ENCODE measurements around the gene KMT5B. TPM values are rescaled to one million over a fixed set of nuclear protein-coding genes. Genes with fewer than 3 reads are reported as not detected.

Gene KMT5B
- total RNA-seq, 1 donor from 2014 or later: 64.7 TPM

DNA sequence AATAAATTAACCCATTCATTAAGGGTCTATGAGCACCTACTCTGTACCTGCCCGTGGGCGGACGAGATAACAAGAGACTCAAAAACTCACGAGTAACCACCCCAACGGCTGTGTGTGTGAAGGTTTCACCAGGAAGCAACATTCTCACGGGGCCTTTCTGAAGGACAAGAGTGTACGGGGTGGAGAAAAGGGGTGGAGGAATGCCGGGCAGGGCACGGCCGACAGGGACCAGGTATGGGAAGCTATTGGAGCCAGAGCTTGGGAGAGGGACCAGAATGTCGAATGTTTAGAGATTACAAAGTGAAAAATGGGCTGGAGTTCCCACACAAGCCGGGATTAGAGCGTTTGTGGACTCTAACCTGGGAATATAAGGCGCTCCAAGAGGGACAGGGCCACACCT, 1.6 kb downstream of the KMT5B start:
- peak overlapping the region; percentile 80 for H3K27ac Mint-ChIP-seq
- no peaks in the 10 kb centered on the region for H3K9me3 Mint-ChIP-seq
- no peaks in the 10 kb centered on the region for H3K27me3 Mint-ChIP-seq (ENCODE audit: low read depth)

DNA sequence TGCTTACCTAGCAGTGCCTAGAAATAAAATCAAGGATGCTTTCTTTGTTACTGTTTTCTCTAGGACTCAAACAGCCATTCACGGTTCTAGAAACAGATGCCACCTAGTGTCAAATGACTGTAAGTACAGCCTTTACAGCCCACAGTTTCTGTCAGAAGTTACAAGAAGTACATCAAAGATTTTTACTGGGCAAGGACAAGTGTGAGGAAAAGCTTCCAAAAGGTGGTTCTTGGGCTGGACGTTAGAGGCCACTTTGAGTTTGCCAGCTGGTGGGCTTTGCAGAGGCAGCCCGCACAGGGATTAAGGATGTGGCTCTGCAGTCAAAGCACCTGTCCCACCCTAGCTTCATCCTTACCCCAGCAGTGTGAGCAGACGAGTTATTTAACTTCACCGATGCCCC, 6.9 kb downstream of the KMT5B start:
- Mint-ChIP-seq H3K4me1 (peaks cover 32% of the 10 kb centered on the region), H3K4me3 (no peak overlapping the region), H3K9me3 (no peaks in the 10 kb centered on the region), H3K27me3 (ENCODE audit: low read depth) (no peaks in the 10 kb centered on the region), H3K27ac (peak overlapping the region; percentile 21), H3K36me3 (no peaks in the 10 kb centered on the region)
- DNase-seq (ENCODE audit: low spot score in 2 of 2, unreplicated experiment in 2 of 2): no peak
- TF ChIP-seq, protein P1, sequence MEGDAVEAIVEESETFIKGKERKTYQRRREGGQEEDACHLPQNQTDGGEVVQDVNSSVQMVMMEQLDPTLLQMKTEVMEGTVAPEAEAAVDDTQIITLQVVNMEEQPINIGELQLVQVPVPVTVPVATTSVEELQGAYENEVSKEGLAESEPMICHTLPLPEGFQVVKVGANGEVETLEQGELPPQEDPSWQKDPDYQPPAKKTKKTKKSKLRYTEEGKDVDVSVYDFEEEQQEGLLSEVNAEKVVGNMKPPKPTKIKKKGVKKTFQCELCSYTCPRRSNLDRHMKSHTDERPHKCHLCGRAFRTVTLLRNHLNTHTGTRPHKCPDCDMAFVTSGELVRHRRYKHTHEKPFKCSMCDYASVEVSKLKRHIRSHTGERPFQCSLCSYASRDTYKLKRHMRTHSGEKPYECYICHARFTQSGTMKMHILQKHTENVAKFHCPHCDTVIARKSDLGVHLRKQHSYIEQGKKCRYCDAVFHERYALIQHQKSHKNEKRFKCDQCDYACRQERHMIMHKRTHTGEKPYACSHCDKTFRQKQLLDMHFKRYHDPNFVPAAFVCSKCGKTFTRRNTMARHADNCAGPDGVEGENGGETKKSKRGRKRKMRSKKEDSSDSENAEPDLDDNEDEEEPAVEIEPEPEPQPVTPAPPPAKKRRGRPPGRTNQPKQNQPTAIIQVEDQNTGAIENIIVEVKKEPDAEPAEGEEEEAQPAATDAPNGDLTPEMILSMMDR (IDR thresholded peaks at IDR 0.05; ENCODE audit: unreplicated experiment): peak; percentile 91

More for the DNA sequence above, 1.6 kb downstream of the KMT5B start:
- H3K36me3 Mint-ChIP-seq: no peaks in the 10 kb centered on the region
- DNase-seq (ENCODE audit: low spot score in 2 of 2, unreplicated experiment in 2 of 2): no peak
- peak overlapping the region; percentile 90 for H3K4me3 Mint-ChIP-seq
- TF ChIP-seq, protein P1 (IDR thresholded peaks at IDR 0.05; ENCODE audit: unreplicated experiment): no peak
- H3K4me1 Mint-ChIP-seq: peaks cover 36% of the 10 kb centered on the region

DNA sequence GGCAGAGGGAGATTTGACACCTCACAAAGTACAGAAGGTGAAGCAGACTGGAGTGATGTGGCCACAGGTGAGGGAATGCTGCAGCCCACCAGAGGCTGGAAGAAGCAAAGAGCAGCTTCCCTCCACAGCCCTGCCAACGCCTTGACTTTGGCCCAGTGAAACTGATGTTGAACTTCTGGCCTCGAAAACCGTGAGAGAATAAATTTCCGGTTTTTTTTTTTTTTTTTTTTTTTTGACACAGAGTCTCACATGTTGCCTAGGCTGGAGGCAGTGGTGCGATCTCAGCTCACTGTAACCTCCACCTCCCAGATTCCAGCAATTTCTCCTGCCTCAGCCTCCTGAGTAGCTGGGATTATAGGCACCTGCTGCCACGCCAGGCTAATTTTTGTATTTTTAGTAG, 8.7 kb downstream of the KMT5B start:
- H3K9me3 Mint-ChIP-seq: no peaks in the 10 kb centered on the region
- H3K4me3 Mint-ChIP-seq: no peak overlapping the region
- H3K27ac Mint-ChIP-seq: no peak overlapping the region

DNA sequence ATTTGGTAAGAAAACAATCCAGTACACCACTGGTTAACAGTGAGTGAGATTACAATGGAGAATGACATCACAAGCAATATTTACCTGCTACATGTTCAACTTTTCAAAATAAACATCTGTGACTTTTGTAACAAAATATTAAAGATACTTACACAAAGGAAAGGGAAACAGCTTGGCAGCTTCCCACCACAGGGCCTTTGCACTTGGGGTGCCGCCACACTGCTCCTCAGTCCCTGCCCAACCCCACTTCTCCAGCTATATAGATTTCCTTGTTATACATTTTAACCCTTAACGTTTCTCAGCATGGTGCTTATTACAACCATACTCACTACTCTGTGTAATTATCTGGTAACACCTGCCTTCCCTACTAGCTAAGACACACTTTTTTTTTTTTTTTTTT, 10.9 kb downstream of the KMT5B start:
- Mint-ChIP-seq H3K27me3 (ENCODE audit: low read depth) (no peaks in the 10 kb centered on the region), H3K4me3 (no peak overlapping the region), H3K36me3 (no peaks in the 10 kb centered on the region), H3K27ac (peak overlapping the region; percentile 30), H3K9me3 (no peaks in the 10 kb centered on the region), H3K4me1 (peaks cover 28% of the 10 kb centered on the region)
- no peak for DNase-seq (ENCODE audit: low spot score in 2 of 2, unreplicated experiment in 2 of 2)
- TF ChIP-seq, protein P1 (IDR thresholded peaks at IDR 0.05; ENCODE audit: unreplicated experiment): no peak

More for the DNA sequence above, 8.7 kb downstream of the KMT5B start:
- H3K36me3 Mint-ChIP-seq: no peaks in the 10 kb centered on the region
- no peak for DNase-seq (ENCODE audit: low spot score in 2 of 2, unreplicated experiment in 2 of 2)
- no peaks in the 10 kb centered on the region for H3K27me3 Mint-ChIP-seq (ENCODE audit: low read depth)
- H3K4me1 Mint-ChIP-seq: peaks cover 32% of the 10 kb centered on the region
- TF ChIP-seq, protein P1 (IDR thresholded peaks at IDR 0.05; ENCODE audit: unreplicated experiment): no peak

DNA sequence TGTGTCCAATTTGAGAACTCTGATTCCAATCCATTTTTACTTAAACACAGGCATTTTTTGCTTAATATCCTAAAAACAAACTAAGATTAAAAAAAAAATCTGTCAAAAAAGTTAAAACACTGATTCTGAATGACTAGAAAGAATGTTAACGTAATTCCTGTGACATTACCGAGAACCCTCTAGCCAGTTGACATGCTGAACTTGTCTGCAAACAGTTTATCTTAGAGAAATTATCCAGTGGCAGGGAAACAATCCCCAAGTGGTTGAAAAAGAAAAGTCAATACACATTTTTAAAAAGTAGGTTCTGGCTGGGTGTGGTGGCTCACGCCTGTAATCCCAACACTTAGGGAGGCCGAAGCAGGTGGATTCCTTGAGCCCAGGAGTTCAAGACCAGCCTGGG, 11.6 kb downstream of the KMT5B start:
- Mint-ChIP-seq H3K27me3 (ENCODE audit: low read depth) (no peaks in the 10 kb centered on the region), H3K27ac (no peak overlapping the region), H3K9me3 (no peaks in the 10 kb centered on the region), H3K4me3 (no peak overlapping the region), H3K36me3 (no peaks in the 10 kb centered on the region), H3K4me1 (peaks cover 28% of the 10 kb centered on the region)
- TF ChIP-seq, protein P1 (IDR thresholded peaks at IDR 0.05; ENCODE audit: unreplicated experiment): no peak
- no peak for DNase-seq (ENCODE audit: low spot score in 2 of 2, unreplicated experiment in 2 of 2)

DNA sequence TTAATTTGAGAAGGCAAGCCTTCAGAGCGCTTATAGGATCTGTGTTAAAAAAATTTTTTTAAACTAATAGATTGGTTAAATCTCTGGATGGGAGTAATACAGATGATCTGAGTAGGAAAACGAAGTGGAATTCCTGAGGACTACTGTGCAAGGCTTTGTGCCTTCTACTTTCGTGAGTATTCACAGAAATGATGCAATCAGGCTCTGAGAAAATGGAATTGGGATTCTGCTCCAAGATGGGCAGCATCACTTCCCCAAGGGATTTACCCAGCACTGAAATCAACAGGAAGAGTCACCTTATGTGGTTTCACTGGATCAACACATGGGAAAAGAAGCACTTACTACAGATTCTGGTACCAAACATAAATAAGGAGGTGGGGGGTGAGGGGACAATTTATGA, 12.5 kb downstream of the KMT5B start:
- Mint-ChIP-seq H3K4me1 (peaks cover 22% of the 10 kb centered on the region), H3K9me3 (no peaks in the 10 kb centered on the region), H3K27ac (peak overlapping the region; percentile 4), H3K4me3 (no peak overlapping the region), H3K36me3 (no peaks in the 10 kb centered on the region), H3K27me3 (ENCODE audit: low read depth) (no peaks in the 10 kb centered on the region)
- TF ChIP-seq, protein P1 (IDR thresholded peaks at IDR 0.05; ENCODE audit: unreplicated experiment): no peak
- no peak for DNase-seq (ENCODE audit: low spot score in 2 of 2, unreplicated experiment in 2 of 2)

All from mesothelial cell of epicardium (in vitro differentiated cells).